Panc1 (cell line): ENCODE results near the gene RELB. TPM values are rescaled to one million over a fixed set of nuclear protein-coding genes. Genes with fewer than 3 reads are reported as not detected.

Experiments used
- ATAC-seq: fragments of 200-7000 bp; cut with Tn5 transposase; 2 replicates; pipeline ENCODE4 v1.9.1; 2020; ENCODE audit warnings: mild to moderate bottlenecking, moderate library complexity
- BruUV-seq: library from RNA; stranded (reverse); fragments of 400-500 nt; replicated peaks from 2 replicates; lab custom pipeline; 2021; lab: Mats Ljungman, UMichigan
- CTCF ChIA-PET: fragments of 300-600 bp; sonication (Branson Sonifier 250); formaldehyde crosslinking; loops from one replicate; lab custom pipeline; 2022; ENCODE audit warnings: antibody characterized with exemption; lab: Charles Lee
- POLR2A ChIA-PET: fragments of 300-600 bp; sonication (Branson Sonifier 250); formaldehyde crosslinking; loops from one replicate; lab custom pipeline; 2022; ENCODE audit warnings: antibody characterized with exemption; lab: Charles Lee
- DNase-seq: peaks from one replicate; pipeline ENCODE4 v3.0.0-alpha.2; 2010; ENCODE audit warnings: low read depth, low spot score
- H3K27ac ChIP-seq: 2 replicates; pipeline ENCODE4 v1.5.1; 2011; ENCODE audit warnings: mild to moderate bottlenecking, low read length, inconsistent platforms
- H3K27me3 ChIP-seq: fragments of 200-500 bp; sonication (Bioruptor generic); 2 replicates; pipeline ENCODE4 v1.6.0; 2014; ENCODE audit warnings: low read length, inconsistent platforms; ENCODE audit not compliant: control insufficient read depth, insufficient read depth
- H3K36me3 ChIP-seq: fragments of 200-500 bp; sonication (Bioruptor generic); 2 replicates; pipeline ENCODE4 v1.5.1; 2014; ENCODE audit warnings: inconsistent platforms, mild to moderate bottlenecking, low read length, moderate library complexity; ENCODE audit not compliant: control insufficient read depth, insufficient read depth
- H3K4me1 ChIP-seq: 2 replicates; pipeline ENCODE4 v1.5.1; 2011; ENCODE audit warnings: inconsistent platforms, mild to moderate bottlenecking, low read length, moderate library complexity; ENCODE audit not compliant: control insufficient read depth, insufficient read depth
- H3K4me3 ChIP-seq, 2 experiments: 2 replicates each; pipeline ENCODE4 v1.5.1; 2011 to 2012; ENCODE audit warnings: low read depth in 2 of 2, low read length in 2 of 2, mild to moderate bottlenecking in 2 of 2, inconsistent platforms in 1 of 2, moderate library complexity in 1 of 2
- H3K9me3 ChIP-seq: fragments of 200-500 bp; sonication (Bioruptor generic); 2 replicates; pipeline ENCODE4 v1.5.1; 2014; ENCODE audit warnings: low read depth, mild to moderate bottlenecking, inconsistent platforms, low read length, moderate library complexity; ENCODE audit not compliant: control insufficient read depth, insufficient read depth
- CTCF ChIP-seq: fragments of 450-650 bp; IDR thresholded peaks from 2 replicates; pipeline ENCODE4 v1.5.1; 2017; ENCODE audit warnings: mild to moderate bottlenecking
- POLR2AphosphoS5 ChIP-seq: IDR thresholded peaks from 2 replicates; pipeline ENCODE4 v1.6.1; 2012; ENCODE audit warnings: mild to moderate bottlenecking, low read depth, low read length, moderate library complexity
- REST ChIP-seq, 2 experiments: IDR thresholded peaks; 2 replicates each; pipeline ENCODE4 v1.6.1; 2011 to 2012; ENCODE audit warnings: low read depth in 2 of 2, control low read depth in 1 of 2, low read length in 1 of 2, mild to moderate bottlenecking in 1 of 2, moderate library complexity in 1 of 2; ENCODE audit not compliant: insufficient read depth in 1 of 2
- SIN3A ChIP-seq: IDR thresholded peaks from 2 replicates; pipeline ENCODE4 v1.6.1; 2012; ENCODE audit warnings: low read depth, mild to moderate bottlenecking, low read length, moderate library complexity, borderline replicate concordance; ENCODE audit not compliant: insufficient read depth
- TCF7L2 ChIP-seq: IDR thresholded peaks from 2 replicates; pipeline ENCODE4 v1.6.1; 2011; ENCODE audit warnings: mild to moderate bottlenecking, low read depth, low read length, inconsistent platforms
- in situ Hi-C: cut with HindIII; loops from 2 replicates; pipeline ENCODE4 v1.10.0; 2016; ENCODE audit warnings: low sequenced_read_pairs, low pct_unique_long_range_greater_than_20kb
- intact Hi-C: fragments of 100-400 bp; cut with micrococcal nuclease; formaldehyde crosslinking; loops from one replicate; pipeline ENCODE4 v1.10.0; 2022; ENCODE audit not compliant: unreplicated experiment
- total RNA-seq: library from RNA; stranded (reverse); gene quantifications from one replicate; pipeline ENCODE4 v1.2.1, GENCODE V29; 2021; ENCODE audit not compliant: unreplicated experiment

Gene RELB
- total RNA-seq, 1 experiment from 2014 or later, result 28.1 TPM

- BruUV-seq, result no TSS peak
- ChIA-PET CTCF (interaction anchor here (0.7 kb wide), 1 partner anchor 29 kb away, joined by 3 read pairs; no protein-coding TSS in a partner anchor), POLR2A (no interaction called here)
- Histone ChIP-seq H3K27ac (no peak overlapping the region), H3K4me1 (no peaks in the 10 kb centered on the region), H3K27me3 (no peaks in the 10 kb centered on the region), H3K4me3 (no peak overlapping the region), H3K36me3 (no peaks in the 10 kb centered on the region), H3K9me3 (no peaks in the 10 kb centered on the region)
- DNase-seq (no peak), ATAC-seq (no peak)
- TF ChIP-seq POLR2AphosphoS5, result no peak
- TF ChIP-seq CTCF, result no peak
- TF ChIP-seq TCF7L2, result no peak
- in situ Hi-C loops, result no loop called here
- intact Hi-C loops, result no loop called here
Observed at GRCh38 chr19:45020071-45020470, 18.8 kb downstream of the RELB start.

- no peak overlapping the region for H3K4me3 ChIP-seq
- H3K27ac ChIP-seq, result no peak overlapping the region
- no peak for TF ChIP-seq SIN3A
- no peak for TF ChIP-seq REST (IDR thresholded peaks at IDR 0.05; ENCODE audit: insufficient read depth in 1 of 2, low read depth in 2 of 2, low read length in 1 of 2)
- TF ChIP-seq CTCF, result no peak
- no peak for TF ChIP-seq POLR2AphosphoS5
- TF ChIP-seq TCF7L2, result no peak
- intact Hi-C loops, result no loop called here
- H3K36me3 ChIP-seq, result no peaks in the 10 kb centered on the region
- BruUV-seq, result no TSS peak
- ChIA-PET POLR2A (no interaction called here), CTCF (no interaction called here)
- no peaks in the 10 kb centered on the region for H3K9me3 ChIP-seq
- no peaks in the 10 kb centered on the region for H3K27me3 ChIP-seq
- no peak for ATAC-seq
- no peak for DNase-seq
- H3K4me1 ChIP-seq, result no peaks in the 10 kb centered on the region
- in situ Hi-C loops, result no loop called here
Observed at GRCh38 chr19:45021971-45022370, 20.7 kb downstream of the RELB start.
